ENCODE data around the gene ANKIB1.

DNA sequence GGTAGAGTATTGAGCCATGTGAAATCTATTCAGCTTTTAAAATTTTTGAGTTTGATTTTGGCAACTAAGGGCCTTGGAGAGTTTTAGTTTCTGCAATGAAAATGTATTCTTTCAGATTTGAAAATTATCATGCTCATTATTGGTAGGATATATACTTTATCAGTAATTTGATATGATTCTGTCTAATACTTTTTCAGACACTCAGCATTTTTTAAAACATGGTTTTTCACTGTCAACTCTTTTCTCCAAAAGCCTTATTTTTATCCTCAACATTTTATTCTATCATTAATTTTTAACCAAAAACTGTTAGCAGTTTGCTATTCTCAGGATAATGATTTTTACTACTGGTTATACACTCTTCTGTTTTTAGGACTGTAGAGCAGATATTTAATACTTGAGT, 4.8 kb downstream of the ANKIB1 start:
- TF ChIP-seq, protein P1, sequence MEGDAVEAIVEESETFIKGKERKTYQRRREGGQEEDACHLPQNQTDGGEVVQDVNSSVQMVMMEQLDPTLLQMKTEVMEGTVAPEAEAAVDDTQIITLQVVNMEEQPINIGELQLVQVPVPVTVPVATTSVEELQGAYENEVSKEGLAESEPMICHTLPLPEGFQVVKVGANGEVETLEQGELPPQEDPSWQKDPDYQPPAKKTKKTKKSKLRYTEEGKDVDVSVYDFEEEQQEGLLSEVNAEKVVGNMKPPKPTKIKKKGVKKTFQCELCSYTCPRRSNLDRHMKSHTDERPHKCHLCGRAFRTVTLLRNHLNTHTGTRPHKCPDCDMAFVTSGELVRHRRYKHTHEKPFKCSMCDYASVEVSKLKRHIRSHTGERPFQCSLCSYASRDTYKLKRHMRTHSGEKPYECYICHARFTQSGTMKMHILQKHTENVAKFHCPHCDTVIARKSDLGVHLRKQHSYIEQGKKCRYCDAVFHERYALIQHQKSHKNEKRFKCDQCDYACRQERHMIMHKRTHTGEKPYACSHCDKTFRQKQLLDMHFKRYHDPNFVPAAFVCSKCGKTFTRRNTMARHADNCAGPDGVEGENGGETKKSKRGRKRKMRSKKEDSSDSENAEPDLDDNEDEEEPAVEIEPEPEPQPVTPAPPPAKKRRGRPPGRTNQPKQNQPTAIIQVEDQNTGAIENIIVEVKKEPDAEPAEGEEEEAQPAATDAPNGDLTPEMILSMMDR (IDR thresholded peaks at IDR 0.05 in 8 of 11, conservative IDR thresholded peaks at IDR 0.05 in 3 of 11), result no peak
- TF ChIP-seq POLR2A (IDR thresholded peaks at IDR 0.05) (no peak), POLR2AphosphoS5 (IDR thresholded peaks at IDR 0.05) (no peak)
